ENCODE results near the gene FAM98C. TPM values are rescaled to one million over a fixed set of nuclear protein-coding genes. Genes with fewer than 3 reads are reported as not detected.

FAM98C gene
- polyA plus RNA-seq, 1 of the 3 experiments (the other 2 are of a cell fraction): 26.7 TPM

DNA sequence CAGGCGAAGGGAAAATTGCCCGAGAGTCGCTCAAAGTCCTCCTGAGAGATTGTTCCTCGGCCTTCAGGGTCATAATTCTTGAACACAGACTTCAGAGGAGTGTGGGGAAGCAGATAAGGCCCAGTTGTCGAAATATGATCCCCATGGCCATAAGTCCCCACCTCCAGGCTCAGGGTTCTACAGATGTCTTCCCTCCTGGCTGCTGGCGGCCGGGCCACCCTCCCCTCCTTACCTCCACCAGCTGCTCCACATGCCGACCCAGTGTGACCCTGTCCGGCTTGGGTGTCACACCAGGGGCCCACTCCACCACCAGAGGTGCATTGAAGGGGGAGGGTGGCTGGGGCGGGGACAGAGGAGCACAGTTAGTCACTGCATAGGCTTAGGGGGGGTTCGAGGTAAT is 10.1 kb downstream of the FAM98C start (continued):
- TF ChIP-seq, protein P1, sequence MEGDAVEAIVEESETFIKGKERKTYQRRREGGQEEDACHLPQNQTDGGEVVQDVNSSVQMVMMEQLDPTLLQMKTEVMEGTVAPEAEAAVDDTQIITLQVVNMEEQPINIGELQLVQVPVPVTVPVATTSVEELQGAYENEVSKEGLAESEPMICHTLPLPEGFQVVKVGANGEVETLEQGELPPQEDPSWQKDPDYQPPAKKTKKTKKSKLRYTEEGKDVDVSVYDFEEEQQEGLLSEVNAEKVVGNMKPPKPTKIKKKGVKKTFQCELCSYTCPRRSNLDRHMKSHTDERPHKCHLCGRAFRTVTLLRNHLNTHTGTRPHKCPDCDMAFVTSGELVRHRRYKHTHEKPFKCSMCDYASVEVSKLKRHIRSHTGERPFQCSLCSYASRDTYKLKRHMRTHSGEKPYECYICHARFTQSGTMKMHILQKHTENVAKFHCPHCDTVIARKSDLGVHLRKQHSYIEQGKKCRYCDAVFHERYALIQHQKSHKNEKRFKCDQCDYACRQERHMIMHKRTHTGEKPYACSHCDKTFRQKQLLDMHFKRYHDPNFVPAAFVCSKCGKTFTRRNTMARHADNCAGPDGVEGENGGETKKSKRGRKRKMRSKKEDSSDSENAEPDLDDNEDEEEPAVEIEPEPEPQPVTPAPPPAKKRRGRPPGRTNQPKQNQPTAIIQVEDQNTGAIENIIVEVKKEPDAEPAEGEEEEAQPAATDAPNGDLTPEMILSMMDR (IDR thresholded peaks at IDR 0.05): no peak
- TF ChIP-seq, protein P2, sequence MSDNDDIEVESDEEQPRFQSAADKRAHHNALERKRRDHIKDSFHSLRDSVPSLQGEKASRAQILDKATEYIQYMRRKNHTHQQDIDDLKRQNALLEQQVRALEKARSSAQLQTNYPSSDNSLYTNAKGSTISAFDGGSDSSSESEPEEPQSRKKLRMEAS (IDR thresholded peaks at IDR 0.05; ENCODE audit: low read depth): no peak
- TF ChIP-seq RCOR1 (IDR thresholded peaks at IDR 0.05; ENCODE audit: low read length) (no peak), RAD21 (IDR thresholded peaks at IDR 0.05; ENCODE audit: low read length) (no peak), GABPA (IDR thresholded peaks at IDR 0.05; ENCODE audit: low read depth) (no peak)
- TF ChIP-seq, protein P3, sequence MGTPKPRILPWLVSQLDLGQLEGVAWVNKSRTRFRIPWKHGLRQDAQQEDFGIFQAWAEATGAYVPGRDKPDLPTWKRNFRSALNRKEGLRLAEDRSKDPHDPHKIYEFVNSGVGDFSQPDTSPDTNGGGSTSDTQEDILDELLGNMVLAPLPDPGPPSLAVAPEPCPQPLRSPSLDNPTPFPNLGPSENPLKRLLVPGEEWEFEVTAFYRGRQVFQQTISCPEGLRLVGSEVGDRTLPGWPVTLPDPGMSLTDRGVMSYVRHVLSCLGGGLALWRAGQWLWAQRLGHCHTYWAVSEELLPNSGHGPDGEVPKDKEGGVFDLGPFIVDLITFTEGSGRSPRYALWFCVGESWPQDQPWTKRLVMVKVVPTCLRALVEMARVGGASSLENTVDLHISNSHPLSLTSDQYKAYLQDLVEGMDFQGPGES (IDR thresholded peaks at IDR 0.05; ENCODE audit: low read depth, low read length): no peak

DNA sequence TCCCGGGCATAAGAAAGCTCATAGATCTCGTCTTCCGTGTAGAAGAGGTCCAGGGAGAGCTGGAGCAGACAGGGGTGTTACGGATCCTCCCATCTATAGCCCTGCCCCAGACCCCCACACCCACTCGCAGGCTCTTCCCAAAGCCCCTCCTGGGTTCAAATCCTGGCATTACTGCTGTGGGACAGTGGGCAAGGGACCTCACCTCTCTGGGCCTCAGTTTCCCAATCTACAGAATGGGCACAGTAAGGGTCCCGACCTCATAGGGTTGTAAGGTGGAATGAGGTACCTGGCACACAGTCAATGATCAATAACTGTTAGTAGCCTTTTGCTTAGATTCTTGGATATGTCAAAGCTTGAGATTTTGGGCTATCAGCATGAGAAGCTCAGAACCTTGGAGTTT is 10.5 kb downstream of the FAM98C start:
- Histone ChIP-seq H3K4me3 (ENCODE audit: low read depth in 2 of 2, low read length in 1 of 2) (no peak overlapping the region), H3K36me3 (replicated peaks in 1 of 2; ENCODE audit: control insufficient read depth in 1 of 2, insufficient read depth in 2 of 2, low read length in 1 of 2) (no peaks in the 10 kb centered on the region), H3K27ac (ENCODE audit: low read depth in 2 of 2, low read length in 1 of 2) (no peak overlapping the region), H2AFZ (ENCODE audit: low read depth) (no peak overlapping the region), H3K27me3 (ENCODE audit: insufficient read depth) (no peaks in the 10 kb centered on the region), H4K20me1 (ENCODE audit: insufficient read depth) (no peaks in the 10 kb centered on the region), H3F3A (replicated peaks; ENCODE audit: insufficient read depth) (peaks cover 3% of the 10 kb centered on the region), H3K4me2 (no peak overlapping the region), H3K9ac (no peak overlapping the region), H3K9me3 (no peaks in the 10 kb centered on the region), H3K9me2 (no peaks in the 10 kb centered on the region), H3K79me2 (ENCODE audit: insufficient read depth) (no peaks in the 10 kb centered on the region), H3K4me1 (ENCODE audit: control insufficient read depth in 1 of 2, insufficient read depth in 2 of 2, low read depth in 1 of 2, low read length in 1 of 2) (no peaks in the 10 kb centered on the region)
- ChIA-PET CTCF (interaction anchor here (1.0 to 4.0 kb wide), 2 partner anchors 10 to 221 kb away, joined by 3 to 30 read pairs; partner anchors contain the start of gene FAM98C), POLR2A (no interaction called here)
- no peak for TF ChIP-seq YY1 (IDR thresholded peaks at IDR 0.05; ENCODE audit: low read depth)
- TF ChIP-seq NFIC (IDR thresholded peaks at IDR 0.05; ENCODE audit: borderline replicate concordance): no peak
- TF ChIP-seq GATA2 (CRISPR knock-in tag; IDR thresholded peaks at IDR 0.05): no peak
- TF ChIP-seq, protein P2 (IDR thresholded peaks at IDR 0.05; ENCODE audit: low read depth): no peak
- no peak for TF ChIP-seq FOXM1 (IDR thresholded peaks at IDR 0.05; ENCODE audit: low read depth)
- TF ChIP-seq EP300 (IDR thresholded peaks at IDR 0.05; ENCODE audit: borderline replicate concordance in 1 of 2, low read depth in 1 of 2, low read length in 1 of 2): no peak
- no peak for TF ChIP-seq NRF1 (IDR thresholded peaks at IDR 0.05; ENCODE audit: low read depth, low read length)
- TF ChIP-seq POLR2AphosphoS5 (IDR thresholded peaks at IDR 0.05; ENCODE audit: low read depth, low read length): no peak
- no peak for TF ChIP-seq TEAD4 (IDR thresholded peaks at IDR 0.05; ENCODE audit: borderline replicate concordance, insufficient read depth)
- TF ChIP-seq EZH2phosphoT487 (IDR thresholded peaks at IDR 0.05; ENCODE audit: borderline replicate concordance, low read depth): no peak
- TF ChIP-seq, protein P1 (IDR thresholded peaks at IDR 0.05): no peak
- no peak for TF ChIP-seq RAD21 (IDR thresholded peaks at IDR 0.05; ENCODE audit: low read length)
- no peak for DNase-seq
- WGBS (ENCODE audit: low lambda C conversion rate): 85% methylated on average over 6 of the region's 6 CpGs
